H9 (cell line): ENCODE results near the gene LCE1A. TPM values are rescaled to one million over a fixed set of nuclear protein-coding genes. Genes with fewer than 3 reads are reported as not detected.

ENCODE experiments used
- DNase-seq: peaks from one replicate; pipeline ENCODE4 v3.0.0-alpha.2; 2017
- H2AFZ ChIP-seq: one replicate; pipeline ENCODE4 v1.6.1; 2013; ENCODE audit warnings: mild to moderate bottlenecking, low read length, control low read depth, moderate library complexity
- H2AK5ac ChIP-seq: 2 replicates; pipeline ENCODE4 v1.6.1; 2013; ENCODE audit warnings: low read length, control low read depth, mixed read lengths; ENCODE audit not compliant: insufficient read length
- H2BK120ac ChIP-seq: one replicate; pipeline ENCODE4 v1.6.1; 2013; ENCODE audit warnings: low read depth, mild to moderate bottlenecking, low read length, control low read depth, inconsistent platforms; ENCODE audit not compliant: poor library complexity, severe bottlenecking
- H2BK12ac ChIP-seq: 2 replicates; pipeline ENCODE4 v1.6.1; 2013; ENCODE audit warnings: low read length, control low read depth, mixed read lengths, low read depth; ENCODE audit not compliant: insufficient read length
- H2BK15ac ChIP-seq: 2 replicates; pipeline ENCODE4 v1.6.1; 2013; ENCODE audit warnings: low read depth, low read length, control low read depth
- H2BK20ac ChIP-seq: one replicate; pipeline ENCODE4 v1.6.1; 2013; ENCODE audit warnings: low read depth, mild to moderate bottlenecking, low read length, control low read depth, inconsistent platforms; ENCODE audit not compliant: poor library complexity, severe bottlenecking
- H2BK5ac ChIP-seq: 2 replicates; pipeline ENCODE4 v1.6.1; 2013; ENCODE audit warnings: low read length, control low read depth, mixed read lengths; ENCODE audit not compliant: insufficient read length
- H3K14ac ChIP-seq: 2 replicates; pipeline ENCODE4 v1.6.1; 2013; ENCODE audit warnings: low read length, control low read depth; ENCODE audit not compliant: insufficient read depth
- H3K18ac ChIP-seq: 2 replicates; pipeline ENCODE4 v1.6.1; 2013; ENCODE audit warnings: low read depth, mild to moderate bottlenecking, mixed read lengths, low read length, control low read depth; ENCODE audit not compliant: insufficient read length
- H3K23ac ChIP-seq: 2 replicates; pipeline ENCODE4 v1.6.1; 2013; ENCODE audit warnings: low read length, control low read depth, mixed read lengths, low read depth; ENCODE audit not compliant: insufficient read length
- H3K23me2 ChIP-seq: 2 replicates; pipeline ENCODE4 v1.6.1; 2013; ENCODE audit warnings: low read depth, mild to moderate bottlenecking, mixed read lengths, low read length, control low read depth; ENCODE audit not compliant: insufficient read length, poor library complexity, severe bottlenecking
- H3K27ac ChIP-seq: 2 replicates; pipeline ENCODE4 v1.5.1; 2013; ENCODE audit warnings: low read length, control low read depth, mixed read lengths, low read depth; ENCODE audit not compliant: insufficient read length
- H3K27me3 ChIP-seq: 2 replicates; pipeline ENCODE4 v1.6.1; 2013; ENCODE audit warnings: low read length, control low read depth, inconsistent platforms; ENCODE audit not compliant: insufficient read depth
- H3K4ac ChIP-seq: 2 replicates; pipeline ENCODE4 v1.6.1; 2013; ENCODE audit warnings: low read depth, mild to moderate bottlenecking, control low read depth, inconsistent platforms, low read length, moderate library complexity
- H3K4me1 ChIP-seq: 2 replicates; pipeline ENCODE4 v1.6.1; 2013; ENCODE audit warnings: low read length, control low read depth, inconsistent platforms; ENCODE audit not compliant: insufficient read depth
- H3K4me2 ChIP-seq: 2 replicates; pipeline ENCODE4 v1.6.1; 2013; ENCODE audit warnings: low read length, control low read depth, mixed read lengths; ENCODE audit not compliant: insufficient read length, insufficient read depth
- H3K56ac ChIP-seq: 2 replicates; pipeline ENCODE4 v1.6.1; 2013; ENCODE audit warnings: low read depth, mild to moderate bottlenecking, mixed read lengths, low read length, control low read depth; ENCODE audit not compliant: insufficient read length
- H3K79me1 ChIP-seq: 2 replicates; pipeline ENCODE4 v1.6.1; 2013; ENCODE audit warnings: low read depth, mild to moderate bottlenecking, moderate library complexity, low read length, control low read depth, inconsistent platforms; ENCODE audit not compliant: insufficient read depth, poor library complexity, severe bottlenecking
- H3K79me2 ChIP-seq: 2 replicates; pipeline ENCODE4 v1.6.1; 2013; ENCODE audit warnings: low read length, control low read depth, inconsistent platforms; ENCODE audit not compliant: insufficient read depth
- H3K9ac ChIP-seq: 2 replicates; pipeline ENCODE4 v1.6.1; 2013; ENCODE audit warnings: low read length, control low read depth, mixed read lengths; ENCODE audit not compliant: insufficient read length; ENCODE audit errors: extremely low read depth
- H3K9me3 ChIP-seq: one replicate; pipeline ENCODE4 v1.6.1; 2013; ENCODE audit warnings: low read depth, low read length, inconsistent platforms; ENCODE audit not compliant: control insufficient read depth
- H3T11ph ChIP-seq: one replicate; pipeline ENCODE4 v1.6.1; 2013; ENCODE audit warnings: mild to moderate bottlenecking, low read length, control low read depth, inconsistent platforms
- H4K20me1 ChIP-seq: one replicate; pipeline ENCODE4 v1.6.1; 2013; ENCODE audit not compliant: control insufficient read depth, insufficient read length, insufficient read depth
- H4K5ac ChIP-seq: 2 replicates; pipeline ENCODE4 v1.6.1; 2013; ENCODE audit warnings: low read depth, mild to moderate bottlenecking, mixed read lengths, low read length, control low read depth; ENCODE audit not compliant: insufficient read length
- H4K8ac ChIP-seq: replicated peaks from 2 replicates; pipeline ENCODE4 v1.6.1; 2013; ENCODE audit warnings: low read length, control low read depth, mixed read lengths, low read depth; ENCODE audit not compliant: insufficient read length
- H4K91ac ChIP-seq: 2 replicates; pipeline ENCODE4 v1.6.1; 2013; ENCODE audit warnings: low read depth, mild to moderate bottlenecking, moderate library complexity, mixed read lengths, low read length, control low read depth; ENCODE audit not compliant: insufficient read length
- H3K27ac Mint-ChIP-seq, 3 experiments: 2 replicates in 2 of 3; 3 replicates in 1 of 3; pipeline ENCODE4 v1.8.0; 2020 to 2021; ENCODE audit warnings: mixed read lengths in 3 of 3, mild to moderate bottlenecking in 1 of 3, moderate library complexity in 1 of 3
- H3K27me3 Mint-ChIP-seq: 2 replicates; pipeline ENCODE4 v1.8.0; 2021; ENCODE audit warnings: low read depth, mild to moderate bottlenecking, moderate library complexity, mixed read lengths
- H3K36me3 Mint-ChIP-seq, 3 experiments: 2 replicates in 2 of 3; 3 replicates in 1 of 3; pipeline ENCODE4 v1.8.0; 2020 to 2021; ENCODE audit warnings: low read depth in 3 of 3, mixed read lengths in 3 of 3; ENCODE audit not compliant: insufficient read depth in 1 of 3
- H3K4me1 Mint-ChIP-seq, 2 experiments: 2 replicates each; pipeline ENCODE4 v1.8.0; 2020; ENCODE audit warnings: mixed read lengths in 2 of 2
- H3K4me3 Mint-ChIP-seq, 2 experiments: 2 replicates in 1 of 2; 3 replicates in 1 of 2; pipeline ENCODE4 v1.8.0; 2020 to 2021; ENCODE audit warnings: mild to moderate bottlenecking in 2 of 2, mixed read lengths in 2 of 2, moderate library complexity in 1 of 2
- H3K9me3 Mint-ChIP-seq, 2 experiments: 2 replicates in 1 of 2; 3 replicates in 1 of 2; pipeline ENCODE4 v1.8.0; 2020; ENCODE audit warnings: mild to moderate bottlenecking in 2 of 2, mixed read lengths in 2 of 2, moderate library complexity in 1 of 2
- CTCF ChIP-seq: fragments of 200-600 bp; sonication (generic); conservative IDR thresholded peaks from 3 replicates; pipeline ENCODE4 v1.8.0; 2021; ENCODE audit warnings: antibody characterized with exemption, mild to moderate bottlenecking
- WGBS: extraction: QIAGEN DNeasy Blood & Tissue Kit; methylation state at CpG from one replicate; pipeline ENCODE4 v1.1.7; 2013; ENCODE audit warnings: missing lambda C conversion rate, low lambda C conversion rate, mixed read lengths; ENCODE audit not compliant: insufficient read length; ENCODE audit errors: extremely low coverage; 5-methylcytosine and 5-hydroxymethylcytosine counted together
- total RNA-seq: library from RNA; stranded (reverse); gene quantifications from 2 replicates; pipeline ENCODE4 v1.2.1, GENCODE V29; 2021

LCE1A gene
- total RNA-seq, 1 experiment from 2014 or later = not detected

- no peak overlapping the region for H2BK12ac ChIP-seq
- H3K4me1 ChIP-seq = no peaks in the 10 kb centered on the region
- no peak overlapping the region for H3T11ph ChIP-seq
- H3K9me3 ChIP-seq = peaks cover 2% of the 10 kb centered on the region
- Mint-ChIP-seq H3K4me3 (no peak overlapping the region; a peak in 1 of 5 replicates), H3K4me1 (no peaks in the 10 kb centered on the region), H3K9me3 (peaks cover 7 to 13% of the 10 kb centered on the region in 2 experiments), H3K27me3 (no peaks in the 10 kb centered on the region; the same call in none of the 2 replicates), H3K36me3 (no peaks in the 10 kb centered on the region), H3K27ac (no peak overlapping the region)
- no peak overlapping the region for H3K23ac ChIP-seq
- no peak overlapping the region for H2BK20ac ChIP-seq
- no peak overlapping the region for H3K18ac ChIP-seq
- no peaks in the 10 kb centered on the region for H3K23me2 ChIP-seq
- no CpG with 5 or more reads among the region's 17 CpGs for WGBS
- TF ChIP-seq CTCF = peak; percentile 74
- no peak overlapping the region for H2BK5ac ChIP-seq
- H3K9ac ChIP-seq = no peak overlapping the region
- H4K91ac ChIP-seq = no peak overlapping the region
- H3K4me2 ChIP-seq = no peak overlapping the region
- no peak overlapping the region for H3K27ac ChIP-seq
- H3K14ac ChIP-seq = no peak overlapping the region
- H3K79me2 ChIP-seq = no peaks in the 10 kb centered on the region
- no peak overlapping the region for H3K56ac ChIP-seq
- peak; percentile 27 for DNase-seq
- H3K4ac ChIP-seq = no peak overlapping the region
- H3K27me3 ChIP-seq = no peaks in the 10 kb centered on the region
- H2AFZ ChIP-seq = no peak overlapping the region
- no peak overlapping the region for H4K5ac ChIP-seq
- H2BK15ac ChIP-seq = no peak overlapping the region
- no peak overlapping the region for H2AK5ac ChIP-seq
- H4K20me1 ChIP-seq = no peaks in the 10 kb centered on the region
- H3K79me1 ChIP-seq = no peaks in the 10 kb centered on the region
- H2BK120ac ChIP-seq = no peak overlapping the region
- H4K8ac ChIP-seq = no peak overlapping the region
Measured at GRCh38 chr1:152870831-152871730, 43.8 kb downstream of the LCE1A start.
